ENCODE results near the gene SUN5. TPM values are rescaled to one million over a fixed set of nuclear protein-coding genes. Genes with fewer than 3 reads are reported as not detected.
"Not testable (repeated sequence)": the region's sequence is repeated elsewhere in the genome, so short reads cannot be mapped to it uniquely, and the experiment has no call there.

The SUN5 gene, protein sequence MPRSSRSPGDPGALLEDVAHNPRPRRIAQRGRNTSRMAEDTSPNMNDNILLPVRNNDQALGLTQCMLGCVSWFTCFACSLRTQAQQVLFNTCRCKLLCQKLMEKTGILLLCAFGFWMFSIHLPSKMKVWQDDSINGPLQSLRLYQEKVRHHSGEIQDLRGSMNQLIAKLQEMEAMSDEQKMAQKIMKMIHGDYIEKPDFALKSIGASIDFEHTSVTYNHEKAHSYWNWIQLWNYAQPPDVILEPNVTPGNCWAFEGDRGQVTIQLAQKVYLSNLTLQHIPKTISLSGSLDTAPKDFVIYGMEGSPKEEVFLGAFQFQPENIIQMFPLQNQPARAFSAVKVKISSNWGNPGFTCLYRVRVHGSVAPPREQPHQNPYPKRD
- total RNA-seq (2014; rRNA removed; shearing (Covaris generic)), result not detected in 2 replicates

- no peak for DNase-seq (ENCODE audit: low read depth)
These were observed at the start of gene SUN5 for GRCh38 chr20:33004141-33004751. TSS of gene SUN5 (minus strand) at chr20:33004433. CDS start at chr20:33004340, 93 bp downstream.

- no peak for DNase-seq (ENCODE audit: low read depth)
These were observed 49.3 kb upstream of the SUN5 start, which contains the start of gene BPIFB3 for GRCh38 chr20:33053291-33054106. TSS of gene BPIFB3 (plus strand) at chr20:33053903. CDS start at chr20:33055436, 1,533 bp downstream.

- no peak for DNase-seq (ENCODE audit: low read depth)
These were observed 47.1 kb upstream of the SUN5 start for GRCh38 chr20:33051333-33051732.

- peak; percentile 8 for DNase-seq (ENCODE audit: low read depth)
These were observed 42.2 kb upstream of the SUN5 start for GRCh38 chr20:33046412-33046811.

- not testable (repeated sequence) for DNase-seq (ENCODE audit: low read depth)
These were observed 41.0 kb upstream of the SUN5 start for GRCh38 chr20:33045129-33045721.

GRCh38 chr20:33043731-33044181 lies 39.5 kb upstream of the SUN5 start:
- DNase-seq (ENCODE audit: low read depth), result no peak

- no peak for DNase-seq (ENCODE audit: low read depth)
These were observed 38.9 kb upstream of the SUN5 start for GRCh38 chr20:33042983-33043730.

DNA sequence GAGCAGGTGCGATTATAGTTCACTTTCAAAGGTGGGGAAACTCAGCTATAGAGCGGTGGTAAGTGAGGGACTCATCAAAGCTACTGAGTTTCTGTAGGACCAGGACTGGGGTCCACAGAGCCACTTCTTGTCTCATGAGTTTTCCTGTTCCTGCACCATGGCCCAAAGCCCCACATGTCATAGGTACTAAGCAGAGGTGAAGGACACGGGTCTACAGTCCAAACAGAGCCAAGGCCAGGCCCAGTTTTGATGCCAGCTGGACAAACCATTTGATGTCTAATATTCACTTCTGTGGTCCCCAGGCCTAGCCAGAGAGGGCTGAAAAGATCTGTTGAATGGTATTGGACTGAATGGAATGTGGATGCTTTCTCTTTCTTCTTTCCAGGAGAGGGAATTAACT lies 38.2 kb upstream of the SUN5 start:
- DNase-seq (ENCODE audit: low read depth), result no peak

GRCh38 chr20:33038243-33038642 lies 34.0 kb upstream of the SUN5 start:
- no peak for DNase-seq (ENCODE audit: low read depth)

DNA sequence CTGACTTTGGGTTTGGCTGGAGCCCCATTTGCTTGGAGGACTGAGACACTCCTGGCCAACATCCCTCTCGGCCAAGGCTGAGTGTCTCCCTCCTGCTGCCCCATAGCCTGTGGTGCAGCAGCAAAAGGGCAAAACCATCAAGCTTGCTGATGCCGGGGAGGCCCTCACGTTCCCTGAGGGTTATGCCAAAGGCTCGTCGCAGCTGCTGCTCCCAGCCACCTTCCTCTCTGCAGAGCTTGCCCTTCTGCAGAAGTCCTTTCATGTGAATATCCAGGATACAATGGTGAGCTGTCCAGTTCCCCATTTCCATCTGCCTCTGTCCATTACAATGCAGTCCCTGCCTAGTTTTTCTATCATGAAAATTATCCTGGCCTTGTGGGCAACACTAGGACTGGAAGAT lies 33.2 kb upstream of the SUN5 start:
- DNase-seq (ENCODE audit: low read depth), result no peak

DNA sequence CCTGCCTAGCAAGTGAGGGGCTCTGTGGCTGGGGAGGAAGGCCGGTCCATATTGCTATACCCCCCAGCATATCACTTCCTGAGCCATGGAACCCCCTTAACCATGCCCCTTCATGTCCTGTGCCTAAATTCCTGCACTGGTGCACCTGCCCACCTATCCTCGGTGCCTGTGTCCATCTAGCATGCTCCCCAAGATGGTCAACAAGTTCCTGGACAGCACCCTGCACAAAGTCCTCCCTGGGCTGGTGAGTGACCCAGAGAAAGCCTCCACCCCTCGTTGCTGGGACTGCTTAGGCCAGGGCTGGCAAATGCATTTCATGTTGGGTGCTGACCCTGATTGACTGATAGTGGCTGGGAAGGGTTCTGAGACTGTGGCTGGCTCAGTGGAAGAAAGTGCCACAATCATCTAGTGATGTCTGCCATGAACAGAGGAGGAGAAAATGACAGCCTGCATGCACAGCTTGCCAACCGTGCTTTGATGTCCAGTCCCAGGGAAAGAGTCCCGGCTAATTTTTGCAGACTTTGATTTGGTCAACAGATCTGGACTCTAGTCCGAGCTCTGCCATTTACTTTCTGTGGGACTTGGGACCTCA lies 30.8 kb upstream of the SUN5 start:
- no peak for DNase-seq (ENCODE audit: low read depth)

- no peak for DNase-seq (ENCODE audit: low read depth)
These were observed 29.9 kb upstream of the SUN5 start for GRCh38 chr20:33034115-33034514.

DNA sequence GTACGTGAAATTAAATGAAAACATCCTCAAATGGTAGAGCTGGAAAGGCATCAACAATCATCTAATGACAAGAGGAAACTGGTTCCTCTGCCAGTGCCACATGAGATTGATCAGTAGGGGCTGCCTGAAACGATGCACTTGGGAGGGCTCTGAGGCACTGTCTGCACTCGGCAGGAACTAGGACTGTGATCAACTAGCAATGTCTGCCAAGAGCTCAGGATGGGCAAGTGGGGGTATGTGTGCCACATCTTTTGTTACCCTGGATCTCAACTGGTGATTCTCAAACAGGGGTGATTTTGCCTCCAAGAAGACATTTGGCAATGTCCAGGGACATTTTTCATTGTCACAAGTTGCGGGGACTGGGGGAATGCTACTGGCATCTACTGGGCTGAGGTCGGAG lies 29.1 kb upstream of the SUN5 start:
- DNase-seq (ENCODE audit: low read depth), result no peak

DNA sequence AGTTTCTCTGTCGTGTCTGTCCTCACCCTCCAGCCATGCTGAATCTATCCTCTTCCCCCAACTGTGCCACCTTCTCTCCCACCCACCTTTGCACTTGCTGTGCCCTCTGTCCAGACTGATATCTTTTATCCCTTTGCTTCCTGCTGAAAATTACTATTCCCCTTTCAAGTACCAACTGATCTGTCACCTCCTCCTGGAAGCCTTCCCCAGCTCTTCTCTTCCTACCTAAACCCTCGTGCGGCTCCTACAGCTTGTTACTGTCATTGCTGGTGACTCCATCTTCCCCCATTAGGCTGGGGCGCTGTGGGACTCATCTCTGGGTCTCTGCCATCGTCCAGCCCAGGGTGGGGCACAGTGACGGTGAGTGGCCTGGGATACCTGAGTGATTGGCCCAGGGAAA lies 28.3 kb upstream of the SUN5 start:
- DNase-seq (ENCODE audit: low read depth), result no peak

GRCh38 chr20:33031531-33031930 lies 27.3 kb upstream of the SUN5 start, which contains the start of gene BPIFB6:
TSS of gene BPIFB6 (plus strand) at chr20:33031648. CDS start at chr20:33031648, 0 bp downstream.
- DNase-seq (ENCODE audit: low read depth), result peak; percentile 17

DNA sequence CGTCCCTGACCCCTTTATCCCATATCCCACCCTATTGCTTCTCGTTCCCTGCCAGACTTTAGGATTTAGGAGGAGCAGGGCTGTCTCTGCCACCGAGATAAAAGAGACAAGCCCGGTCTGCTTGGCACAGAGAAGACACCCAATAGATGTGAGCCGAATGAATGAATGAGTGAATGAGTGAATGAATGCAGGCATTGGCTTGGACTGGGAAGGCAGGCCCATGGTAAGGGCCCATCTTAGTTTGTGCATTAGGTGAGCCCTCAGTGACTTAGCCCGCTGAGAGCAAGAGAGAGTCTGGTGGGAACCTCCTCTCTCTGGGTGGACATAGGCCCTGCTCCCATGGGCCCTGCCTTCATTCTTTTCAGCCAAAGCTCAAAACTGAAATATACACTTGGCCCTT lies 26.3 kb upstream of the SUN5 start:
- DNase-seq (ENCODE audit: low read depth), result no peak

- no peak for DNase-seq (ENCODE audit: low read depth)
These were observed 25.8 kb upstream of the SUN5 start for GRCh38 chr20:33030076-33030475.

DNA sequence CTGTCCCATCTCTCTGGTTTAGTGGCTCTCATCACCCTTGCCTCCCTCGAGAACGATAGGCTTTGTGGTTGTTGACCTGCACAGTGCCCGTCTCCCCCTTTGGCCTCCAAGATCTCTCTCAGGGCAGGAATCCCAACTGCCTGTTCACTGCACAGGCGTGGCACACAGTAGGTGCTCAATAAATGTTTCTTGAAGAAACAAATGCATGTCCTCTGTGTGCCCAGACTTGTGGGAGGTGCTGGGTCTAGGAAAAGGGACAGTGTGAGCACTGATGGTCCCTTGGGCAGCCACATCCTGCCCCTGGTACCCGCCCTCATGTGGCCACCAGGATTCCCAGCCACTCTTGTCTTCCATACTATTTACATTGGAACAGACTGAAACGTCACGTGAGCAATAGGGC lies 24.6 kb upstream of the SUN5 start:
- no peak for DNase-seq (ENCODE audit: low read depth)

- no peak for DNase-seq (ENCODE audit: low read depth)
These were observed 23.8 kb upstream of the SUN5 start for GRCh38 chr20:33027769-33028751.
